ENCODE measurements around the gene SLC35E3.

- TF ChIP-seq CTCF (conservative IDR thresholded peaks at IDR 0.05) (no peak), ZFX (IDR thresholded peaks at IDR 0.05) (no peak)
These were observed 46.0 kb downstream of the SLC35E3 start for GRCh38 chr12:68791897-68792481.
